Colonic mucosa (tissue), 4 donors: ENCODE data around the gene HLA-B. TPM values are rescaled to one million over a fixed set of nuclear protein-coding genes. Genes with fewer than 3 reads are reported as not detected.

Experiments used
- DNase-seq: peaks from one replicate; pipeline ENCODE4 v3.0.0-alpha.2; 2020
- H3K27ac ChIP-seq: fragments of 200-600 bp; one replicate; pipeline ENCODE4 v1.8.0; 2021
- H3K27me3 ChIP-seq: fragments of 200-600 bp; one replicate; pipeline ENCODE4 v1.8.0; 2021
- H3K36me3 ChIP-seq: fragments of 200-600 bp; one replicate; pipeline ENCODE4 v1.8.0; 2021
- H3K4me1 ChIP-seq: fragments of 200-600 bp; one replicate; pipeline ENCODE4 v1.8.0; 2021; ENCODE audit warnings: mild to moderate bottlenecking
- H3K4me3 ChIP-seq: fragments of 200-600 bp; one replicate; pipeline ENCODE4 v1.8.0; 2021
- H3K9ac ChIP-seq, 2 donors: one replicate each; pipeline ENCODE4 v1.7.0; 2013; ENCODE audit warnings: control low read depth in 2 of 2, low read depth in 2 of 2, low read length in 2 of 2
- H3K9me3 ChIP-seq: fragments of 200-600 bp; one replicate; pipeline ENCODE4 v1.8.0; 2021
- CTCF ChIP-seq: fragments of 200-600 bp; IDR thresholded peaks from one replicate; pipeline ENCODE4 v1.8.0; 2022; ENCODE audit warnings: antibody characterized with exemption, mild to moderate bottlenecking
- intact Hi-C: fragments of 100-400 bp; cut with DNase I; formaldehyde crosslinking; loops from one replicate; pipeline ENCODE4 v1.14.1; 2022
- total RNA-seq, 2 donors: library from RNA; stranded (reverse); fragmentation: NEBNext Ultra II Directional in 1 of 2; extraction: Animal tissue kit (Norgen Biotek cat#: 25700) in 1 of 2; gene quantifications; one replicate each; pipeline ENCODE4 v1.2.1, GENCODE V29; 2021
- donor health status: healthy.
- donor health status: DM: no; HTN: no; CAD: no.
- donor health status: DM: no; HTN: no; CAD: no.

The HLA-B gene
- total RNA-seq, 2 donors from 2014 or later, result 1,153 to 3,111 TPM

- no peaks in the 10 kb centered on the region for H3K36me3 ChIP-seq
- H3K4me3 ChIP-seq, result no peak overlapping the region
- no peaks in the 10 kb centered on the region for H3K4me1 ChIP-seq
- no peak for DNase-seq
- no peak for TF ChIP-seq CTCF
- intact Hi-C loops, result no loop called here
- H3K27ac ChIP-seq, result no peak overlapping the region
- H3K27me3 ChIP-seq, result no peaks in the 10 kb centered on the region
- no peaks in the 10 kb centered on the region for H3K9me3 ChIP-seq
- no peak overlapping the region for H3K9ac ChIP-seq
These were observed 35.2 kb downstream of the HLA-B start for GRCh38 chr6:31321820-31322219.

- no peak for TF ChIP-seq CTCF
- Histone ChIP-seq H3K4me1 (no peaks in the 10 kb centered on the region), H3K27ac (no peak overlapping the region), H3K4me3 (no peak overlapping the region), H3K9ac (no peak overlapping the region), H3K27me3 (no peaks in the 10 kb centered on the region), H3K36me3 (no peaks in the 10 kb centered on the region), H3K9me3 (no peaks in the 10 kb centered on the region)
- intact Hi-C loops, result no loop called here
- DNase-seq, result no peak
These were observed 35.8 kb downstream of the HLA-B start for GRCh38 chr6:31321005-31321707.

GRCh38 chr6:31317036-31317435 lies 39.9 kb downstream of the HLA-B start:
- Histone ChIP-seq H3K27ac (no peak overlapping the region), H3K4me1 (no peaks in the 10 kb centered on the region), H3K9me3 (no peaks in the 10 kb centered on the region), H3K27me3 (no peaks in the 10 kb centered on the region), H3K36me3 (no peaks in the 10 kb centered on the region), H3K9ac (no peak overlapping the region), H3K4me3 (no peak overlapping the region)
- intact Hi-C loops, result no loop called here
- no peak for TF ChIP-seq CTCF
- DNase-seq, result no peak

DNA sequence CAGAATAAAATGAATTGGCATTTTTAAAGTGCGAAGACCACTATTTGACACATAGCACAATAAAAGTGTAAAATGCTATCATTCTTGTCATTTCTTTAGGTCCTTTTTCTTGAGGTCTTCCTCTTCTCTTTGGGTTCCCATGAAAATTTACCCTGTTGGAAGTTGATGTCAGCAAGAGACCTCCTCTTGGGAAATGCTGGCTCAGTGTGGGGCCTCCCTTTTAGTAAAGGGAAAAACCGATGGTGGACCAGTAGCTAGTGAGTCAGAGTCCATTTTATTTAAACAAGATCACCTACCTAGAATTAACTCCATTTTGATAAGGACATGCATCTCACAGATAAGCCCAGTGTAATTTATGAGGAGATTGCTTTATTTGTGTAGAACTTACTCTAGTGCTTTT lies 47.3 kb downstream of the HLA-B start:
- TF ChIP-seq CTCF, result no peak
- DNase-seq, result no peak
- Histone ChIP-seq H3K9me3 (no peaks in the 10 kb centered on the region), H3K4me1 (no peaks in the 10 kb centered on the region), H3K4me3 (no peak overlapping the region), H3K27me3 (no peaks in the 10 kb centered on the region), H3K27ac (no peak overlapping the region), H3K36me3 (no peaks in the 10 kb centered on the region), H3K9ac (no peak overlapping the region)
- intact Hi-C loops, result no loop called here

DNA sequence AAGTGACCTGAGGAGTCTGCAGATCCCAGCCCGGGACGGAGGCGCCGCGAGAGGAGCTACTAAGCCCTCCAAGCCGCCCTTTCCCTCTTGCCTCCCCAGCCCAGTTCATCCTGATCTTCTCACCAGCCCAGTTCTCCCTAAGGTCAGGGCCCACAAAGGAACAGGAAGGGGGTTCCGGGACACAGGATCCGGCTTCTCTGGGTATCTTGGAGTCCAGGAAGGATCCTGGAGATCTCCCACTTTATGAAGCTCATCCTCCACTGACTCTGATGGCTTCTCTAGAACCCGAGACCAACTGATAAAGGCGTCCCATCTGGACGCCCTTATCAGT lies 48.2 kb downstream of the HLA-B start:
- H3K27me3 ChIP-seq, result no peaks in the 10 kb centered on the region
- H3K27ac ChIP-seq, result no peak overlapping the region
- H3K4me3 ChIP-seq, result peak overlapping the region; percentile 49
- no peaks in the 10 kb centered on the region for H3K4me1 ChIP-seq
- H3K36me3 ChIP-seq, result no peaks in the 10 kb centered on the region
- no peak for TF ChIP-seq CTCF
- no peak overlapping the region for H3K9ac ChIP-seq
- no peak for DNase-seq
- intact Hi-C loops, result no loop called here
- no peaks in the 10 kb centered on the region for H3K9me3 ChIP-seq
